NCI-H2107 treated with DMSO at 0.1 percent for 48 hours (cell line): ENCODE results near the gene SLC9A4.

Source experiments
- DNase-seq: peaks from one replicate; lab custom pipeline; 2025; ENCODE audit not compliant: unreplicated experiment; lab: John Stamatoyannopoulos, UW

The SLC9A4 gene

GRCh38 chr2:102453501-102453900, 19.5 kb upstream of the SLC9A4 start:
- DNase-seq, result no peak

- DNase-seq, result no peak
Observed at GRCh38 chr2:102455061-102455670, 17.9 kb upstream of the SLC9A4 start.

- DNase-seq, result no peak
Observed at GRCh38 chr2:102460467-102460866, 12.6 kb upstream of the SLC9A4 start.

- DNase-seq, result no peak
Observed at GRCh38 chr2:102461188-102461587, 11.8 kb upstream of the SLC9A4 start.

GRCh38 chr2:102463160-102463559, 9.9 kb upstream of the SLC9A4 start:
- DNase-seq, result no peak

GRCh38 chr2:102470168-102470567, 2.9 kb upstream of the SLC9A4 start:
- no peak for DNase-seq

GRCh38 chr2:102473631-102474030, 605 bp downstream of the SLC9A4 start:
- DNase-seq, result no peak

- no peak for DNase-seq
Observed at GRCh38 chr2:102474785-102475184, 1.8 kb downstream of the SLC9A4 start.

- DNase-seq, result no peak
Observed at GRCh38 chr2:102478686-102479470, 5.9 kb downstream of the SLC9A4 start.

- no peak for DNase-seq
Observed at GRCh38 chr2:102480285-102481195, 7.5 kb downstream of the SLC9A4 start.

GRCh38 chr2:102481931-102482330, 8.9 kb downstream of the SLC9A4 start:
- DNase-seq, result no peak

GRCh38 chr2:102483086-102483485, 10.1 kb downstream of the SLC9A4 start:
- DNase-seq, result no peak

GRCh38 chr2:102484310-102485061, 11.5 kb downstream of the SLC9A4 start:
- DNase-seq, result no peak

- DNase-seq, result no peak
Observed at GRCh38 chr2:102485147-102485785, 12.2 kb downstream of the SLC9A4 start.

GRCh38 chr2:102486941-102487702, 14.1 kb downstream of the SLC9A4 start:
- DNase-seq, result no peak

GRCh38 chr2:102487761-102488462, 14.9 kb downstream of the SLC9A4 start:
- no peak for DNase-seq

GRCh38 chr2:102489646-102490045, 16.6 kb downstream of the SLC9A4 start:
- no peak for DNase-seq

- DNase-seq, result no peak
Observed at GRCh38 chr2:102492006-102492405, 19.0 kb downstream of the SLC9A4 start.

GRCh38 chr2:102494570-102494969, 21.5 kb downstream of the SLC9A4 start:
- no peak for DNase-seq
